ENCODE results near the gene CADM1.
A peak's percentile ranks its signal among the peaks of the same experiment; 100 is the strongest.

The CADM1 gene

DNA sequence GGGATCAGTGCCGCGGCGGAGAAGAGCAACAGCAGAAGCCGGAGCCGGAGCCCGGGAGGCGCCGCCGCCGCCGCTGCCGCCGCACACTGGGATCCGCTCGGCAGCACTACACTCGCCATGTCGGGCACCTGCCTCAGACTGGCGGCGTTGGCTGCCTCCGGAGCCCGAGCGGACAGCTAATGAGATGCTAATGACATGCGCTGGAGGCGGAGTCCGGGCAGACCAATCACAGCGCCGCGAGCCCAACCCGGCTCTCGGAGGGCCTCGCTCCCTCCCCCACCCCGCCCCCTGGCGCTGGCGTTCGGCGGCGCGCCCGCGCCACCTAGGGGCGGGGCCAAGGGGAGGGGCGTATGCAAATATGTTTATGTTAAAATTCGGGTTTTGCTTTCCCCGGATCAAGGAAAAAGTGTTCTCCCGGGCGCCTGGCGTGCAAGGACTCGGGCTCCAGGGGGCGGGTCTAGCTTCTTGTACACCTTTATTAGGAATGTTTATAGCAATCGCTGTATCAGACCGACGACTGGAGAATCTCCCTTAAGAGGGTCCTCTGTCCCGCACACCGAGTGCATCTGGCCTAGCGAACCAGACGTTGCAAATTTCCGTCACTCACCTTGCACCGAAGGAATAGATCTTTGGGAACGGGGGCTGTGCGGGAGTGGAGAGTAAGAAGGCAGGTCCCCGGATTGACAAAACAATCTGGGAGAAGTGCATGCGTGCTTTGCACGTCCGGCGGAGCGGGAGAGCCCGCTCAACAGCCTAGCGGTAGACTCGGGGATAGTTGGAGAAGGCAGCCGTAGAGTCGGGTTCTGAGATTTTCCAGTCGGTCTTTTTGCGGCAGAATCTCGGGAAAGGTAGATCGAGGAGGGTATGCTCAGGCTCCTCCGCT lies at the start of gene CADM1:
TSS of gene CADM1 (minus strand) at position 140 of the 883 bp plus-strand sequence.
- peak; percentile 98 for DNase-seq (ENCODE audit: low spot score)

DNA sequence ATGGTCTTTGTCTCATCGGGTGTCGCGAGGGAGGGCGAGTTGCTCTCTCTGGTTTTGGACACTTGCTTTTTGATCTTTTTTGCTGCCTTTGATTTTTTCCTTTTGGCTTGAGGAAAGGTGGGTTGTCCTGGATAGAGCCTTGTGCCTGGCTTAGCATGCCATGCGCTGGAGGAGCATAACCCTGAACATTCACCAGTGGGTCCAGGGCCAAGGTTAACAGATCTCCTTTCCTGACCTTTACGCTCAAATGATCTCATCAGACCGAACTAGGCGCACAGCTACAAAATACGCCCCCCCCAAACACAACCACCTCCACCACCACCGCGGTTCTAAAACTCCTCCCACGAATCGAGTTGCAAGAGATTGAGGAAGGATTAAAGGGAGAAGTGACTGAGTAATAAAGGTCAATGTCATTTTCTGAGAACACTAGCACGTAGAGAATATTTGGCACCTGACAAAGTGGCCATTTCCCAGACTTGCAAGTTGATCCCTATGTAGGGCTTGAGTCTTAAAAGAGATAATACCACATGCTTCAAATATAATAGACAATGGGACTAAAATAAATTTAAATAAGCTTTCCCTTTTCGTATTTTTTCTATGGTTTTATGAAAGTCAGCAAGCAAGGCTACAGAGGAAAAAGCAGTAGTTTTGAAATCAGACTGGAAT lies 48.7 kb upstream of the CADM1 start:
- no peak for DNase-seq (ENCODE audit: low spot score)

DNA sequence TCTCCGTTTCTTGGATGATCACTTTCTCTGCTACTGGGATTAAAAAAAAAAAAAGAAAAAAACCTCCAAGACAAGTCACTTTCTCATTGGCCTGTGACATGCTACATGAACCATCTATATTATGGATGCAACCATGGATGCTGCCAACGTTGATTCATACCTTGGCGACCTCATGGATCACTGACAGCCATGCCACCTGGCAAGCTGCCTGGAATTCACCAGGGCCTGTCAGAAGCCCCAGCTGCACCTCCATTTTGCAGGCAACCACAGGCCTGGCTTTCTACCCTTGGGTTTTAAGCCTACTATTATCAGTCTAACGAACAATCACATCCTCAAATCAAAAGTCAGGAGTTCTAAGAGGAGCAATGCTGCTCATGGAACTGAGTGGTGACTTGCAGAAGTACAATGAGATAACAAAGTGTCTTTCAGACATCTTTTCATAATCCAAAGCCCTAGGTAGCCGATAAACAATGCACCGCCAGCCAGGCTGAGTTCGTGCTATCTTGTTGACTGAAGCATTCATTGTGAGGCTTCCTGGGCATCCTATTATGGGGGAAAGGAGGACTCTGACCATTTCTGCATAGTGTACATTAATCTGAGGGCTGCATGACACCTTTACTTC lies 48.0 kb upstream of the CADM1 start:
- DNase-seq (ENCODE audit: low spot score): peak; percentile 88

DNA sequence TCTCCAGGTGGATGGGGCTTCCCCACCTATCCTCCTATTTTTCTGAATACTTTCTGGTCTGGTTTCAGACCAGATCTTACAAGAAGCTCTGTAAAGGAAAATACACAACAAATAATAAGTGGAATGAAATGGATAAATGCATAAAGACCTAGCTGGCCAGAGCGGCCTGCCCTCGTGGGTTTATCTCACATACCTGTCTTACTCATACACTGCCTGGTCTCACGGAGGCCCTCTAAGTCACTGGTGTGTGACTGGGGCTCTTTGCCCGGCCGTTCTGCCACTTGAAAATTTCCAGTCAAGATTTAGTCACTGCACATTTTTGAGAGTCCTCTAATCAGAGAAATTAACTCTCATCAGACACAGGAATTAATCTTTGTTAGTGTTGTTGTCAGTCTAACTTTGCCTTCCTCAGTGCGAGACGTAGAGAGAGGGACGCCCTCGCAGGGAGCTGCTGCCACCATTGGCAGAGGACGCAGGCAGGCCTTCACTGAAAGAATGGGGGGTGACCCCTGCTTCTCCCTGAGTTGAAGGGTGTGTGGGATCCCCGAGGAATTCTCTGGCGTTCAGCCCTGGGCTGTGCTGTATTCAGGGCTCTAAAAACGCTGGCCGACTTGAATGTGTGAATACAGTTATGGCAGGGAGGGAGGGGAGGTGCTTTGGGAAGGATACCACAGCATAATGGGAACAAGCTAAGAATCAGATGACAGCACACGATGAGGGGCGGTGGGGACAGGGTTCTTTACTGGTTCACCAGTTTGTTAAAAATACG lies 46.3 kb upstream of the CADM1 start:
- peak; percentile 91 for DNase-seq (ENCODE audit: low spot score)

DNA sequence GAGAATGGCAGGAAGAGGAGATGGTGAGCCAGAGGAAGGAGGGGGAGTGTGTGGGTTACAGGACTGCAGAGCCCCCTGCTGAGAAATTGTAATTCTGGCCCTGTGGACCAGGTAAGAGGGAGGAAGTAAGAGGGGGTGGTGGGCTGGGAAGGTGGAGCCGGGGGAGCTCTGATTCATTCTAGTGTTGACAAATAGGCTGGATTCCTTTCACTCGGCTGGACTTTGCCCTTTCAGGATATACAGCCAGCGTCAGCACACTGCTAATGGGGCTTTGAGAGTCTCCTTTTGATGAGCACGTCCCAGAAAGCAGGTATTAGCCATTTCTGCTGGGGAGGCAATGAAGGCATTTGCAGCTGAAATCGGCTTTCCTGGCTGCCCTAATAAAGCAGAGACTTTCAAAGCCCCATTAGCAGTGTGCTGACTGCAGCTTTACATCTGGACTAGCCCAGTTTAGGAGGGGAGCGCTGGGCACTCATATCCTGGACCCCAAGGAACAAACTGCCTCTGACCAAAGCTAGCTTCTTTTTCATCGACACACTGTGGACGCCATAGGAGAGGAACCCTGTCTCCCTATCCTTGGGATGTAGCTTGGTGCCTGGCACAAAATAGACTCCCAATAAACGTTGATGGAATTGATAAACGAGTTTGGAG lies 44.8 kb upstream of the CADM1 start:
- peak; percentile 88 for DNase-seq (ENCODE audit: low spot score)

DNA sequence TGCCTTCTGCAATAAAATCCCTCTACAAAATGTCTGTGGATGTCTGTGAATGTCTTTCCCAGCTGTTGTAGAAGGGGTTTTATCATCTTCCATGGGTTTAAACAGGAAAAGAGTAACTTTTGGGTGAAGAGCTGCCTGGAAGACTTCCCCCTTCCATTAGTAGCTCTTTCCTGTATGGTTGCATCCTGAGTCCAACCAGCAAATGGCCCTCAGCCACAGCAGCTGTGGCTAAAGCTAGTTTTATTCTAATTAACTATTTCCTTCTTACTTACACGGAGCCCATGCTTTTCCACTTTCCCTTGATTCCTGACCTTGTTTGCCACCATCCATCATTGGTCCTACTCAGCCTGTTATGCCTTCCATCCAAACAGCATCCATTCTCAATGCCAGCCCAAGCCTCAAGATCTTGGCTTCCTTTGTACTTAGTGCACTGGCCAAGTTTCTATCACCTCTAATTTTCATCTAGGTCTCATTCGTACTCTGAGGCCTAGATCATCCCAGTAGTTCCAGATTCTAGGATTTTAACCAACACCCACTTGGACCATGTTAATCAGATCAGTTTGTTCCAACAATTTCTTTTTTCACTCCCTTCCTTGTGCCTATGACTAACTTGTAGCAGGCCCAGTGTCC lies 41.5 kb upstream of the CADM1 start:
- DNase-seq (ENCODE audit: low spot score): no peak

DNA sequence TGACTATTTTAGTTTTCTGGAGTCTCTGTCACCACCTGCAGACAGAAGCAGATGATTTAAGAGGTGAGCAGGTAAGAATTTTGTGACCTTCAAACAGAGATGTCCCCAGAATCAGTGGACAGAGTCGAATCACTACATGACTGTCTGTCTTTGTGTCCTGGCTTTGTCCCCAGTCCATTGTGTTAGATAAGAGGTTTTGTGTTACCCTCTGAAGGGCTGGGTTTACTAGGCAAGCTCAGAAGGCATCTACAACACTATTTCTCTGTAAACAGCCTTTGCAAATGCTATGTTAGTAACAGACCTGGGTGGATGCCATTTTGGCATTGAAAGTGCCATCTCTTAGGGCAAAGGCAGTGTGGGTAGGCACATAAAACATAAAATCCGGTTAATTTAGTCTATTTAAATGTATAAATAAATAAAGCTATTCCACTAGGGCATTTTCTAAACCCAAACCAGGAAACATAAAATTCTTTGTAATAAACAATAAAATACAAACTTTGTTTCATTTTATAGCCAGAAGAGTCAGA lies 40.3 kb upstream of the CADM1 start:
- DNase-seq (ENCODE audit: low spot score): no peak

DNA sequence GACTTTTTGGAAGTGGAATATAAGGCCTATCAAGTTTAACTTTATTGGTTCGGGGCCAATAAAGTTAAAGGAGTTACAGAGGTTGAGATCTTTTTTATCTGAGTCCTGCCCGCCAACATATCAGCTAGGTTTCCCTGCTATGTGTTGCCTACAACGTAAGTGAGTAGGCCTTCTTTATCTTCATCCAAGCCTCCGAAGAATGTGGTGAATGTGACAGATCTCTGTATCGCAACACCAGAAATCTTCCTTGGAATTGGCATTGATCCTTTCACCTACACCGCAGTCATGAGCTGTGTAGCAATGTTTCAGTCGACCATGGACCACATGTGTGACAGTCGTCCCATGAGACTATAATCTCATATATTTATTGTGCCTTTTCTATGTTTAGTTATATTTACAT lies 37.3 kb upstream of the CADM1 start:
- DNase-seq (ENCODE audit: low spot score): no peak

DNA sequence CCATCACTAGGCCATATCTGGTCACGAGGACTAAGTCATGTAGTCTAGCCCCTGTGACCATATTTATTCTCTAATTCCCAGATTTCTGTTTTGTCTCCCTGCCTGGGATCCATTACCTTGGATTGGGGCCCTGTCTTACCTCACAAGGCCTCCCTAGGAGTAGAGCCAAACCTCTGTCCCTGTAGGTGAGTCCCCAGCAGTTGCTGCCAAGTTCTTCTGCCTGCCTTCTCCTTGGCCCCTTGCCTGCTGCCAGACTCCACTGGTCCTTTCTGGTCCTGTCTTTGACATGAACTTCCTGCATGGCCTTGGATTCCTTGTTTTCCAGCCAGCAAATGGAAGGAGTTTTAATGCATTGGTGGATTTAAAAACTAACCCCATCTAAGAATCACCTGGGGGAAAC lies 35.6 kb upstream of the CADM1 start:
- DNase-seq (ENCODE audit: low spot score): no peak

DNA sequence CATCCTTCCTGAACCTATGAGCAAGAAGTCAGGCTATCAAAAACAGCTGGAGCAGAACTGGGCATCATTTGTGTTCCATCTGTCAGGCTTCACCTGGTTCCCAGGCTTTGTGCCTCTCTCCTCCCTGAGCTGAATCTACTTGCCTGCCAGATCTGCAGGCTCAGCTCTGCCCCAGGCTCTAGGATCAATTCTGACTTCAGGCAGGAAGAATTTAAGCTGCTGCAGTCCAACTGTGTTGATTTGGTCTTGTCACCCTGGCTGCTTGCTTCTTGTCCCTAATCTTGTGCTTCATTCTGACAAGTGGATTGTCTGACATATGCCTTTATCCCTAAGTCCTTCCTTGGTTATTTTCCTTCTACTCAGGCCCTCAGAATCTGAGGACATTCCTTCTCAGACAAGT lies 31.6 kb upstream of the CADM1 start:
- no peak for DNase-seq (ENCODE audit: low spot score)

DNA sequence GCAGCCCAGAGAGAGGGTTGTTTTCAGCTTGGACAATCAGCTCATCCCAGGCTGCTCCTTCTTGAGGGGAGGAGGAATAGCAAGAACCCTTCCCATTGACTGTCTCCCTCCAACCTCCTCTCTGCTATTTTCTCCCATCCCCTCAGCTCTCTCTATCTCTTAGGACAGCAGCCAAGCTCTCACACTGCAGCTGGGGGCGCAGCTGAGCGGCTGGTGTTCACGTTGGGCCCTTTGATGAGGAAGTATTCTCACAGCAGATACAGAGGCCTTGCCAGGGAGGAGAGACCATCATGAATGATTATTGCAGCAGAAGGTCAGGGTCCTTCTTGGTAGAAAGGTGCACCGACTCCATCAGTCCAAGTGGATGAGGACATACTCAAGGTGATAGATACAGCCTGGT lies 26.5 kb upstream of the CADM1 start:
- no peak for DNase-seq (ENCODE audit: low spot score)

DNA sequence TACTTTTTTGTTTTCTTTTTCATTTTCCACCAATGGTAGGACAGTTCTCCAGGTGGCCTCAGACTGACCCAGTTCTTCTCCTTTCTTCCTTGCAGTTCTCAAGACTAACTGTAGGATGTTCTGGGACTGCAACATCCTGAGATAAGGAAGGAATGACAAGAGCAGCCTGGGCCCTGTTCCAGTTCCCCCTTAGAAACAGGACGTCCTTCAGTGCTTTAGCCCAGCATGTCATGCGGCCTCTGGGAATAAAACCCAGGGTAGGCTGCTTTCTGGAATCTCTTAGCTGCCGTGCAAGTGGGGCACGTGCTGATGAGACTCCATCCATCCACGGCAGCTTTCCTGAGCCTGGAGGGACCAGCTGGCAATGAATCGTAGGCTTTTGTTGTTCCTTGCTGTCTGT lies 24.0 kb upstream of the CADM1 start:
- peak; percentile 22 for DNase-seq (ENCODE audit: low spot score)

DNA sequence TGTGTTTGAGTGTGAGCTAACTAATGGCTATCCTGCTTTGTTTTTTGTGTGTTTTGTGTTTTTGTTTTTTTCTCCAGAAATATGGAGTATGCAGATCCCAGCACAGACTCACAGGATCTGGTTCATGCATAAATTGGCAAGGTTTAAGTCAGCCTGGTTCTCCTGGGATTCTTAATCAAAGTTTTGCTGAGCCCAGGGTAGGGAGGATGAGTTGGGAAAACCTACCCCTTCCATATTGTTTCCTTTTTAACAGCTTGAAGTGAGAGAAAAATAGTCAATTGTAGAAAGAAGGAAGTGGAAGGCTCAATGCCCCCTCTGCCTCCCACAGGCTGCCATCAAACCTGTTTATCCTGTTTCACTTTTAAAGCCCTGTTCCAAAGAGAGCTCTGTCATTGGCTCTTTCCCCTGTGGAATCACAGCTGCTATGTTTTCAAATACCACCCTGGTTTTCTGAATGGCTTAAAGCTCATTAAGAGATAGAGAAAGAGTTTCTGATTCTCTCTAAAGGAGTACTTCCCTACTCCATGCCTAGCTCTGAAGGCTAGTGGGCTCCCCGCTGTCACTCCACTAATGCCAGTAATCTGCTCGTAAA lies 23.4 kb upstream of the CADM1 start:
- peak; percentile 42 for DNase-seq (ENCODE audit: low spot score)

DNA sequence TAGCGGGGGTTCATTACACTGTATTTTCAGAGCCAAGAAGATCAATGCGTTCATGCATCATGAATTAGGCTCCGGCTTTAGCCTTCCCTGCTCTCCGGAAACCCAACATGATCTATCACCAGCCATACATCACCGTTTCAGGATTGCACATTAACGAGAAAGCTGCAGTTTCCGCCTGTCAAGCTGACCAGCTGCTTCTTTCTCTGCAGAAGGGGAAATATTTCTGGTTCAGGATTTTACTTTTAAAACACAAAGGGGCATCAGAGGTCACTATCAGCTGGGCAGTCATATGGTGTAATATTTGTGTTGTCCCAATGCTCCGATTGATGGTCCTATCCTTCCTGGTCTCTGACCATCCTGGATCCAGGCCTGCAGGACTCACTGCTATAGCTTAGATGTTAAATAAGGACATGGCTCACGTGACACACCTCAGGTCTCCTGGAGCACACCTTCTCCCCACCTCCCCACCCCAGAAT lies 21.4 kb upstream of the CADM1 start:
- DNase-seq (ENCODE audit: low spot score): no peak

DNA sequence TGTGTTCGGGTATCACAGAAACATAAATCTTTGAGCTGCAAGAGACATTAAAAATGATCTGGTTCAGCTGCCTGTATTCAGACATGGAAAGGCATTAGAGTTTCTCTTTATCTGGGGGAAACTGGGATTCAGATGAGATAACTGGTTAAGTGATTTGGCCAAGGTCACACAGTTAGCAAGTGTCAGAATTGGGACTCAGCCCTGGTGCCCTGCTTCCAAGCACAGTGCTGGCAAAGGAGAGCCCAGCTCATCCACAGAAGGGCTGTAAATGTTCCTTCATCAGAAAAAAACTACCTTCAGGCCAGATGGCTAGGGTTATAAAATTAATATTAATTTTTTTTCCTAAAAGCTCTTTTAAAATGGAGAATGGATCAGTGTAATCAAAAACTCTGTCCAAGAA lies 20.4 kb upstream of the CADM1 start:
- no peak for DNase-seq (ENCODE audit: low spot score)

DNA sequence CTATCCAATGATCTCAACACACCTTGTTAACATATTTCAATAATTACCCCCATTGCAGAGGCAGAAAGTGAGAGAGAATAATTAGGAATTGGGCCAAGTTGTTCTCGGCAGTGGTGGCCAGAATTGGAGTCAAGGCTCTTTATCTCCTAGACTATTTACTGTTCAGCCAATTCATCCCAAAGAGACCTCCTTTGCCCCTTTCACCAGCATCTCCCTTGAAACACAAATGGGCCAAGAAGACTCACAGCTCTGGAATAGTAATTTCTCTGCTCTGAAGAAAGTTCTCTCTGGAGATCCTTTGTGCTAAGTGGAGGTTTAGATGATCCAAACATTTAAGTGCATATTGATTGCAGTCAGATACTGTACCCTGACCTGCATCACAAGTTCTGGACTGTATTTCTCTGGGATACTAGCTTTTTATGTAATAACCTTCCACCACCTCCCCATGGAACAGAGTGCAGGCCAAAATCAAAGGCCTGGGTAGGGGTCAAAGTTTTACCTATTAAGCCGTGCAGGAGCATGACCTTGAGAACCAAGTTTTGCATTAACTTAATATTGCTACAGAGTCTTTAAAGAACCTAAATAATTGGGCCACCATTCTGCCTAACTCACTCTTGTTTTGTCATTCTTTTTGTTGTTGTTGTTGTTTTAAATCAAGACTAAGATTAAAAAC lies 19.6 kb upstream of the CADM1 start:
- DNase-seq (ENCODE audit: low spot score): no peak

DNA sequence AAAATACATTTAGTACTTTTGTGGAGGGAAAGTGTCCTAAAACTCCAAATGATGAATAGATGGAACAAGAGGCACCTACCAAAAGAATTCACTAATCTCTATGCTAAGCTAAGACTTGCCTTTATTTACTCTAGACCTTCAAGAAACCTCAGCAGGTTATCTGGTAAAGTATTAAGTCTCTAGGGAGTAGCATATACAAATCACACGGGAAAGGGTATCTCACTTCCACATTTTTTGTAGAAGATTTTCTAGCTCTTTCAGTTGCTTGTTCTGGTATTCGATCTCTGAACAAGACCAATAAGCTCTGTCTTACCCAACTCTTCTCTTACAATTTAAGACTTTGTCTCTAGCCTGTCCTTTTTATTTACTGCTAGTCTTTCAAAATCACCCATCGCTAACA lies 18.1 kb upstream of the CADM1 start:
- no peak for DNase-seq (ENCODE audit: low spot score)

DNA sequence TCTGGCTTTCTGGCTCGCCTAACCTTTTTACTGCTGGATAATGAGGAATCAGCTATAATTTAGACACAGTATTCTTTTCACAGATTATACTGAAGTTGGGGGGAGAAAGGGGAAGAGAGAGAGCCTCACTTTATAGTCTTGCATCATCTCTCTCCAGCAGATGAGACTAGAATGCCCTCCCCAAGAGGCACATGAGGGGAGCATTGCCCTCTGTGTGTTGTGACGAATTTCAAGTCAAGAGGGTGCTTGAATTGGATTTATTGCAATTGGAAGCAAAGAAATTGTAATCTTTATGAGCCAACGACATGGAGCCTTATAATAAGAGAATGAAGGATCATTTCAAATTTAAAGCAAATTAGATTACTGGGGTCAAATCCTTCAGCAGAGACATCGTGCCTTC lies 17.6 kb upstream of the CADM1 start:
- no peak for DNase-seq (ENCODE audit: low spot score)

DNA sequence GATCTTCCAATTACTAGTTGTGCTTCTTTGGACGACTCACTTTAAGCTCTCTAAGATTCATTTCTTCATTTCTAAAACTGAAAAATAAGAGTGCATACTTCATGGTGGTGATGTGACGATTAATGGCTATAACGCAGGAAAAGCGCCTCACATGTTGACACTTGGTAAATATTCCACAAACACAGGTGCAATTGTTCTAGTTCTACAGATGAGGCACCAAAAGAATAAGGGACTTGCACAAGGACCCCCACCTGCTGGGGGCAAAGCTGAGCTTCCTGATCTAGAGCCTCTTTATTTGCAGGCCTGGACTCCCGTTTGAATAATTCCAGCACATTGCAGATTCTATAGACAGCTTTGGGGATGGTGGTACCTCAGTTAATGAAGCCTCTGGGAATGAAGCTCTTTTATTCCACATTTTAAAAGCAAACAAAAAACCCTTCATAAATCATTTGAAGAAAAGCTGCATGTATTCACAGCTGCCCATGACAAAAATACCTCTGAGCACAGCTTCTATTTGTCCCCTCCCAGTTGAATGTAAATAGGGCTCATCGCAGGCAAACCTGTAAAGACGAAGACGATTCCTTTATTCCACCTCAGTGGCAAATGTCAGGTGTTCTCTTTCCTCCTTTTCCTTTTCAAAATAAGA lies 14.9 kb upstream of the CADM1 start:
- DNase-seq (ENCODE audit: low spot score): no peak

Measured in kidney tubule cell (primary cell).